PC-3 (cell line): ENCODE results near the gene ALCAM.

ENCODE experiments used
- CTCF ChIP-seq: fragments of 300-600 bp; sonication (generic); conservative IDR thresholded peaks from 2 replicates; pipeline ENCODE4 v1.5.1; 2017; ENCODE audit warnings: antibody characterized with exemption, low read depth, mild to moderate bottlenecking, low read length
- EZH2 ChIP-seq: fragments of 300-600 bp; sonication (generic); IDR thresholded peaks from one replicate; pipeline ENCODE4 v1.6.1; 2017; ENCODE audit warnings: antibody characterized with exemption, mild to moderate bottlenecking, low read length; ENCODE audit not compliant: unreplicated experiment
- EZH2phosphoT487 ChIP-seq: fragments of 300-600 bp; sonication (generic); IDR thresholded peaks from 2 replicates; pipeline ENCODE4 v1.6.1; 2018; ENCODE audit warnings: mild to moderate bottlenecking, antibody characterized with exemption, low read length, borderline replicate concordance

DNA sequence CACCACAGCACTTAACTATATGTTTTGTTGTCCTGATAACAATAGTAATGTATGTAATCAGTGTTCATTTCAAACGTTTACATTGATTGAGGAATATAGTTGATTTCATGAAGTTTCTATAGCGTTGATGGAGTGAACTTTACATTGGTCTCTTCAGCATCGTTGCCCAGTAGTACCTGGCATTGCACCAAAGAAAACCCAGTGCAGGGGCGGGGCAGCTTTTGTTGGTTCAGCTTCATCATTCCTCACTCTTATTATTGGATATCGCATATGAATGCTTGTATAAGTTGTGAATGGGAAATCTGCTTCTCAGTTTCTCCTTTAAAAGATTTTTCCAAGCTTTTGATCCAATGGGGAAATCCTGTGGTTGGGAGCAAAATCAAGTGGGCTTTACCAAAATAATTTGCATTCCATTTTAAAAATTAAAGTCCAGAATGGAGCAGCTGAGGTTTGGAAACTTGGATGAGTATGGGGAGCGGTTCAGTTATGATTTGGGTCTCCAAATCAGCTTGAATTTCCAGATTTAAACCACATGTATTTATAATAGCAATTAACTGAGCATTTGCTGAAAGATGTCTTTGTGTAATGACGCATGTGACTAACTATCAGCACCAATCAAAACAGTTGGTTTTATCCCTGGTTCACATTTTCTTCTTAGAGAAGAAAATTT lies 213.7 kb downstream of the ALCAM start:
- TF ChIP-seq EZH2 (no peak), CTCF (no peak), EZH2phosphoT487 (no peak)
